Activated CD4-positive, alpha-beta T cell treated with anti-CD3 and anti-CD28 coated beads for 4 hours (primary cell): ENCODE measurements around the gene NFAM1.

Source experiments
- DNase-seq, 2 donors: peaks; one replicate each; pipeline ENCODE4 v3.0.0-alpha.2; 2020

The NFAM1 gene

DNA sequence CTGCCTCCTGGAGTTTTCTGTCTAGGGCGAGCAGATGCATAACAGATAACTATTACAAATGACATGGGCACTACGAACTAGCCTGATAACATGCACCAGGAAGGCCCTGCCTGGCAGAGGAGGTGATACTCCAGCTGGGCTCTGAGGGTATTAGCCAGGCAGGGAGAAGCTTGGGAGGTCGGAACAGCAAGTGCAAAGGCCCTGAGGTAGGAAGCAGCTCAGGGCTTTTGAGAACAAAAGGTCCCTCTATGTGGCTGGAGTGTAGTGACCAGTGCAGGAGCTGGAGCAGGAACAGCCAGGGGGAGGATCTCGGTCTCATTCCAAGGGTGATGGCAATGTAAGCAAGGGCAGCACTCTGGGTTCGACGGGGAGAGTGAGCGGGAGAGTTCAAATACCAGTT, 100.1 kb downstream of the NFAM1 start:
- no peak for DNase-seq

DNA sequence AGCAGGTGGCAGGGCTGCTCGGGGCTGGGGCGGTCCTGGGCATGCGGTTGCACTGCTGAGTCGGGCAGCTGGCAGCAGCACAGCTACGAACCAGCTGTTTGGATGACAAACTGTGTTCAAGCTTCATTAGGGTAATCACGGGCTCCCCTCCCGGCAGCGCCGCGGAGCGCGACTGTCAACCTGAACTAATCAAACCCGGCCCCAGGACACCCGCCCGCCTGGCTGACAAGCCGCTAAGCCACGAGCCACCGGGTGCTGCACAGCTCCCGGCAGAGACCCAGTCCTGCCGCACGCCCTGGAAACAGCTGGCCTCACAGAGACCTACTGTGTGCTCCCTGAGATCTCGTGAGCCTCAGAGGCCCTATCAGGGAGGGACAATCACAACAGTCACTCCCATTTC, 101.2 kb downstream of the NFAM1 start:
- DNase-seq = no peak
